PC-3 (cell line): ENCODE measurements around the gene IKBKE. TPM values are rescaled to one million over a fixed set of nuclear protein-coding genes. Genes with fewer than 3 reads are reported as not detected.

Experiments
- ATAC-seq: fragments of 200-7000 bp; cut with Tn5 transposase; 2 replicates; pipeline ENCODE4 v1.9.1; 2020; ENCODE audit warnings: mild to moderate bottlenecking, moderate library complexity
- BruUV-seq: library from RNA; stranded (reverse); fragments of 400-500 nt; replicated peaks from 2 replicates; lab custom pipeline; 2021; lab: Mats Ljungman, UMichigan
- CTCF ChIA-PET: fragments of 300-600 bp; sonication (Branson Sonifier 250); formaldehyde crosslinking; loops from one replicate; lab custom pipeline; 2022; ENCODE audit warnings: antibody characterized with exemption; lab: Charles Lee
- POLR2A ChIA-PET: fragments of 300-600 bp; sonication (Branson Sonifier 250); formaldehyde crosslinking; loops from one replicate; lab custom pipeline; 2022; ENCODE audit warnings: antibody characterized with exemption; ENCODE audit not compliant: unreplicated experiment; lab: Charles Lee
- DNase-seq: peaks from one replicate; pipeline ENCODE4 v3.0.0-alpha.2; 2015
- H2AFZ ChIP-seq: fragments of 300-600 bp; sonication (generic); 2 replicates; pipeline ENCODE4 v1.6.0; 2016; ENCODE audit warnings: antibody characterized with exemption, low read length
- H3F3A ChIP-seq: fragments of 300-600 bp; sonication (generic); one replicate; pipeline ENCODE4 v1.6.0; 2017; ENCODE audit warnings: antibody characterized with exemption, low read length, control low read depth, mild to moderate bottlenecking; ENCODE audit not compliant: unreplicated experiment
- H3K27ac ChIP-seq: fragments of 300-600 bp; sonication (generic); 2 replicates; pipeline ENCODE4 v1.5.1; 2016; ENCODE audit warnings: mild to moderate bottlenecking, low read length
- H3K27me3 ChIP-seq: fragments of 300-600 bp; sonication (generic); 2 replicates; pipeline ENCODE4 v1.6.1; 2016; ENCODE audit warnings: low read length, mixed read lengths
- H3K36me3 ChIP-seq: fragments of 300-600 bp; sonication (generic); 2 replicates; pipeline ENCODE4 v1.6.1; 2016; ENCODE audit warnings: low read depth, mixed run types, low read length, mixed read lengths
- H3K4me1 ChIP-seq: fragments of 300-600 bp; sonication (generic); 2 replicates; pipeline ENCODE4 v1.5.1; 2016; ENCODE audit warnings: low read length; ENCODE audit not compliant: insufficient read depth
- H3K4me2 ChIP-seq: fragments of 300-600 bp; sonication (generic); 2 replicates; pipeline ENCODE4 v1.6.0; 2016; ENCODE audit warnings: low read length
- H3K4me3 ChIP-seq: fragments of 300-600 bp; sonication (generic); 2 replicates; pipeline ENCODE4 v1.5.1; 2016; ENCODE audit warnings: mild to moderate bottlenecking, low read length, mixed read lengths
- H3K79me2 ChIP-seq: fragments of 300-600 bp; sonication (generic); 2 replicates; pipeline ENCODE4 v1.6.1; 2017; ENCODE audit warnings: low read length, mixed read lengths
- H3K9ac ChIP-seq: fragments of 300-600 bp; sonication (generic); 2 replicates; pipeline ENCODE4 v1.6.0; 2016; ENCODE audit warnings: mild to moderate bottlenecking, low read length
- H3K9me2 ChIP-seq: fragments of 300-600 bp; sonication (generic); replicated peaks from 2 replicates; pipeline ENCODE4 v1.6.1; 2016; ENCODE audit warnings: mixed run types, low read length, mixed read lengths
- H3K9me3 ChIP-seq: fragments of 300-600 bp; sonication (generic); 2 replicates; pipeline ENCODE4 v1.6.1; 2016; ENCODE audit warnings: low read length, mixed read lengths
- H4K20me1 ChIP-seq: fragments of 300-600 bp; sonication (generic); 2 replicates; pipeline ENCODE4 v1.6.1; 2016; ENCODE audit warnings: low read length, mixed read lengths
- CTCF ChIP-seq: fragments of 300-600 bp; sonication (generic); conservative IDR thresholded peaks from 2 replicates; pipeline ENCODE4 v1.5.1; 2017; ENCODE audit warnings: antibody characterized with exemption, low read depth, mild to moderate bottlenecking, low read length
- EZH2 ChIP-seq: fragments of 300-600 bp; sonication (generic); IDR thresholded peaks from one replicate; pipeline ENCODE4 v1.6.1; 2017; ENCODE audit warnings: antibody characterized with exemption, mild to moderate bottlenecking, low read length; ENCODE audit not compliant: unreplicated experiment
- EZH2phosphoT487 ChIP-seq: fragments of 300-600 bp; sonication (generic); IDR thresholded peaks from 2 replicates; pipeline ENCODE4 v1.6.1; 2018; ENCODE audit warnings: mild to moderate bottlenecking, antibody characterized with exemption, low read length, borderline replicate concordance
- intact Hi-C: fragments of 100-400 bp; cut with micrococcal nuclease; formaldehyde crosslinking; loops from 2 replicates; pipeline ENCODE4 v1.9.0; 2023
- total RNA-seq: library from RNA; depleted of rRNA; stranded (reverse); fragments of >200 nt; gene quantifications from 2 replicates; pipeline ENCODE4 v1.2.3, GENCODE V29; 2014

The IKBKE gene
- total RNA-seq, 1 experiment from 2014 or later: 28.3 TPM

- no peaks in the 10 kb centered on the region for H3K27me3 ChIP-seq
- BruUV-seq: no TSS peak
- no peak overlapping the region for H3K27ac ChIP-seq
- ChIA-PET CTCF (no interaction called here), POLR2A (interaction anchor here (0.7 kb wide), 1 partner anchor 169 kb away, joined by 3 read pairs; no protein-coding TSS in a partner anchor)
- no peaks in the 10 kb centered on the region for H4K20me1 ChIP-seq
- DNase-seq: no peak
- peaks cover 22% of the 10 kb centered on the region for H3K4me1 ChIP-seq
- H3K4me3 ChIP-seq: no peak overlapping the region
- no peaks in the 10 kb centered on the region for H3K9me2 ChIP-seq
- intact Hi-C loops: no loop called here
- H3K36me3 ChIP-seq: peaks cover 16% of the 10 kb centered on the region
- no peaks in the 10 kb centered on the region for H3K9me3 ChIP-seq
- no peak for ATAC-seq
- no peak overlapping the region for H3K9ac ChIP-seq
- H3K79me2 ChIP-seq: no peaks in the 10 kb centered on the region
- no peak overlapping the region for H2AFZ ChIP-seq
- no peaks in the 10 kb centered on the region for H3F3A ChIP-seq
- TF ChIP-seq EZH2: no peak
- TF ChIP-seq EZH2phosphoT487: no peak
- TF ChIP-seq CTCF: no peak
- H3K4me2 ChIP-seq: no peak overlapping the region
These were observed 47.8 kb upstream of the IKBKE start for GRCh38 chr1:206422525-206422924.

GRCh38 chr1:206427291-206427690 lies 43.0 kb upstream of the IKBKE start:
- 0 out of 2 replicates have a peak, but pooled peaks cover 3% of the 10 kb centered on the region for H3K36me3 ChIP-seq
- no peak overlapping the region for H2AFZ ChIP-seq
- no peak for TF ChIP-seq CTCF
- TF ChIP-seq EZH2phosphoT487: no peak
- no peak for TF ChIP-seq EZH2
- ATAC-seq (no peak), DNase-seq (no peak)
- H3K4me2 ChIP-seq: no peak overlapping the region
- ChIA-PET POLR2A (interaction anchor here (0.6 kb wide), 1 partner anchor 894 kb away, joined by 4 read pairs; no protein-coding TSS in a partner anchor), CTCF (interaction anchor here (0.6 kb wide), 1 partner anchor 44 kb away, joined by 3 read pairs; no protein-coding TSS in a partner anchor)
- H3K27me3 ChIP-seq: no peaks in the 10 kb centered on the region
- H3K9me2 ChIP-seq: no peaks in the 10 kb centered on the region
- H3K4me1 ChIP-seq: peaks cover 25% of the 10 kb centered on the region
- no TSS peak for BruUV-seq
- intact Hi-C loops: no loop called here
- H3K9me3 ChIP-seq: no peaks in the 10 kb centered on the region
- H3K9ac ChIP-seq: no peak overlapping the region
- no peaks in the 10 kb centered on the region for H3K79me2 ChIP-seq
- no peaks in the 10 kb centered on the region for H3F3A ChIP-seq
- H4K20me1 ChIP-seq: no peaks in the 10 kb centered on the region
- H3K27ac ChIP-seq: no peak overlapping the region
- no peak overlapping the region for H3K4me3 ChIP-seq

DNA sequence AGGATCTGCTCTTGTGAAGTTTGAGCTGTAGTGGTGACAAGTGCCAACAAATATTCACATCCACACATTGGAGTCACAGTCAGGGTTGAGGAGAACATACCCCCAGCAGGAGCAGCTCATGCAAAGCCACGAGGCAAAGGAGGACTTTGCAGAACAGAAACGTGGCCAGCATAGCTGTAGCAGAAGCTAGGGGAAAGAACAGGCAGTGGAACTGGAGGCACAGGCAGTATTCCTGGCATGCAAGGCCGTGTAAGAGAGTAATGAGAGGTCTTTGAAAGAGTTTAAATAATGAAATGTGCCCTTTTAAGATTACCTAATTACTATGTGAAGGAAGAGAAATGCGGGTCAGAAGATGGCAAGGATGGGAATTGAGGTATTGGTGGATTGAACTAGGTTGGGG lies 40.9 kb upstream of the IKBKE start:
- Histone ChIP-seq H3K4me2 (peak overlapping the region; percentile 3; the same call in 1 of the 2 replicates), H3F3A (no peaks in the 10 kb centered on the region), H3K9ac (no peak overlapping the region), H3K9me3 (no peaks in the 10 kb centered on the region), H3K27ac (peak overlapping the region; percentile 35), H3K4me3 (no peak overlapping the region), H3K9me2 (no peaks in the 10 kb centered on the region), H2AFZ (no peak overlapping the region), H3K27me3 (no peaks in the 10 kb centered on the region), H3K79me2 (no peaks in the 10 kb centered on the region), H3K36me3 (0 out of 2 replicates have a peak, but pooled peaks cover 3% of the 10 kb centered on the region), H3K4me1 (peaks cover 19% of the 10 kb centered on the region), H4K20me1 (no peaks in the 10 kb centered on the region)
- ChIA-PET POLR2A (no interaction called here), CTCF (interaction anchor here (0.6 kb wide), 1 partner anchor 178 kb away, joined by 6 read pairs; no protein-coding TSS in a partner anchor)
- intact Hi-C loops: no loop called here
- TF ChIP-seq EZH2 (no peak), EZH2phosphoT487 (no peak), CTCF (no peak)
- no TSS peak for BruUV-seq
- no peak for DNase-seq
- ATAC-seq: no peak
